ENCODE measurements around the gene KLHL26. TPM values are rescaled to one million over a fixed set of nuclear protein-coding genes. Genes with fewer than 3 reads are reported as not detected.

KLHL26 gene
- total and polyA plus RNA-seq, 7 experiments from 2014 or later = 3.7 to 16.3 (median 10.5) TPM

- Histone ChIP-seq H3K9me3 (ENCODE audit: control insufficient read depth in 2 of 3, low read length in 3 of 3) (no peaks in the 10 kb centered on the region), H3K36me3 (ENCODE audit: control insufficient read depth in 2 of 3, insufficient read depth in 3 of 3, low read length in 3 of 3) (no peaks in the 10 kb centered on the region), H3K4me1 (ENCODE audit: control insufficient read depth in 2 of 2, insufficient read depth in 2 of 2, low read length in 2 of 2) (no peaks in the 10 kb centered on the region), H3K27ac (ENCODE audit: low read depth, low read length) (no peak overlapping the region), H3K4me3 (ENCODE audit: low read length) (no peak overlapping the region), H3K27me3 (ENCODE audit: control insufficient read depth in 2 of 2, insufficient read depth in 2 of 2, low read length in 2 of 2) (peaks cover 0 to 7% of the 10 kb centered on the region in 2 donors)
- intact Hi-C loops (cut with micrococcal nuclease) = no loop called here
- H3K4me1 Mint-ChIP-seq = no peaks in the 10 kb centered on the region
- H3K36me3 Mint-ChIP-seq = no peaks in the 10 kb centered on the region
- ATAC-seq = no peak
- CTCF ChIA-PET = no interaction called here
- no peak overlapping the region for H3K27ac Mint-ChIP-seq
- POLR2A ChIA-PET = no interaction called here
- DNase-seq = no peak
- peaks cover under 1 to 25% (median 15%) of the 10 kb centered on the region in 5 donors for H3K27me3 Mint-ChIP-seq
- no peak overlapping the region for H3K4me3 Mint-ChIP-seq
- no peaks in the 10 kb centered on the region for H3K9me3 Mint-ChIP-seq
Observed at GRCh38 chr19:18620311-18620710, 16.5 kb upstream of the KLHL26 start.

GRCh38 chr19:18620902-18621301 lies 15.9 kb upstream of the KLHL26 start:
- Histone ChIP-seq H3K27ac (ENCODE audit: low read depth, low read length) (no peak overlapping the region), H3K9me3 (ENCODE audit: control insufficient read depth in 2 of 3, low read length in 3 of 3) (no peaks in the 10 kb centered on the region), H3K4me1 (ENCODE audit: control insufficient read depth in 2 of 2, insufficient read depth in 2 of 2, low read length in 2 of 2) (no peaks in the 10 kb centered on the region), H3K27me3 (ENCODE audit: control insufficient read depth in 2 of 2, insufficient read depth in 2 of 2, low read length in 2 of 2) (peaks cover 0 to 7% of the 10 kb centered on the region in 2 donors), H3K4me3 (ENCODE audit: low read length) (no peak overlapping the region), H3K36me3 (ENCODE audit: control insufficient read depth in 2 of 3, insufficient read depth in 3 of 3, low read length in 3 of 3) (no peaks in the 10 kb centered on the region)
- ATAC-seq (no peak), DNase-seq (no peak)
- H3K4me1 Mint-ChIP-seq = no peaks in the 10 kb centered on the region
- intact Hi-C loops (cut with micrococcal nuclease) = no loop called here
- H3K36me3 Mint-ChIP-seq = no peaks in the 10 kb centered on the region
- ChIA-PET POLR2A (interaction anchor here (1.2 kb wide), 1 partner anchor 9 kb away, joined by 5 read pairs; the partner anchor contains the start of gene TMEM59L), CTCF (no interaction called here)
- no peak overlapping the region for H3K4me3 Mint-ChIP-seq
- peaks cover 0 to 23% (median 10%) of the 10 kb centered on the region in 5 donors for H3K27me3 Mint-ChIP-seq
- peak overlapping the region in 1 of 9 donors; percentile 23 for H3K27ac Mint-ChIP-seq
- no peaks in the 10 kb centered on the region for H3K9me3 Mint-ChIP-seq

DNA sequence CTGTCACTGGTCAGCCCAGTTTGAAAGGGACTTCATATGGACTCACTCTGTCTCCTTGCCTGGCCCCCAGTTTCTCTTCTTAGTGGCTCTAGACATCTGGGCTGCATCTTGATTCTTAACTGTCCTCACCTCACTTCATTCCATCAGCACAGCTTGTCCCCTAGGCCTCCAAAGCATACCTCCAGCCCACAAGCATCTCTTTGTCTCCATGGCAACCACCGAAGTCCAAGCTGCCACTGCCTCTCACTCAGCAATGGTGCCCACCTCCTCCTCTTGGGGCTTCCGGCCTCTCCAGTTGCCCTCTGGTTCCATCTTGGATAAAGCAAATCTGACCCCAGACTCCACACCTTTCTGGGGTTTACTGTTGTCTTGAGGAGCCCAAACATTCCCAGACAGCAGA lies 9.9 kb upstream of the KLHL26 start:
- Histone ChIP-seq H3K27me3 (ENCODE audit: control insufficient read depth in 2 of 2, insufficient read depth in 2 of 2, low read length in 2 of 2) (no peaks in the 10 kb centered on the region), H3K4me3 (ENCODE audit: low read length) (no peak overlapping the region), H3K9me3 (ENCODE audit: control insufficient read depth in 2 of 3, low read length in 3 of 3) (no peaks in the 10 kb centered on the region), H3K36me3 (ENCODE audit: control insufficient read depth in 2 of 3, insufficient read depth in 3 of 3, low read length in 3 of 3) (no peaks in the 10 kb centered on the region), H3K4me1 (ENCODE audit: control insufficient read depth in 2 of 2, insufficient read depth in 2 of 2, low read length in 2 of 2) (no peaks in the 10 kb centered on the region), H3K27ac (ENCODE audit: low read depth, low read length) (no peak overlapping the region)
- intact Hi-C loops (cut with micrococcal nuclease) = no loop called here
- ChIA-PET CTCF (no interaction called here), POLR2A (no interaction called here)
- H3K27ac Mint-ChIP-seq = no peak overlapping the region
- no peaks in the 10 kb centered on the region for H3K4me1 Mint-ChIP-seq
- no peaks in the 10 kb centered on the region for H3K9me3 Mint-ChIP-seq
- no peak for DNase-seq
- no peaks in the 10 kb centered on the region for H3K36me3 Mint-ChIP-seq
- peaks cover 0 to 5% (median 0%) of the 10 kb centered on the region in 5 donors for H3K27me3 Mint-ChIP-seq
- no peak overlapping the region for H3K4me3 Mint-ChIP-seq
- no peak for ATAC-seq

DNA sequence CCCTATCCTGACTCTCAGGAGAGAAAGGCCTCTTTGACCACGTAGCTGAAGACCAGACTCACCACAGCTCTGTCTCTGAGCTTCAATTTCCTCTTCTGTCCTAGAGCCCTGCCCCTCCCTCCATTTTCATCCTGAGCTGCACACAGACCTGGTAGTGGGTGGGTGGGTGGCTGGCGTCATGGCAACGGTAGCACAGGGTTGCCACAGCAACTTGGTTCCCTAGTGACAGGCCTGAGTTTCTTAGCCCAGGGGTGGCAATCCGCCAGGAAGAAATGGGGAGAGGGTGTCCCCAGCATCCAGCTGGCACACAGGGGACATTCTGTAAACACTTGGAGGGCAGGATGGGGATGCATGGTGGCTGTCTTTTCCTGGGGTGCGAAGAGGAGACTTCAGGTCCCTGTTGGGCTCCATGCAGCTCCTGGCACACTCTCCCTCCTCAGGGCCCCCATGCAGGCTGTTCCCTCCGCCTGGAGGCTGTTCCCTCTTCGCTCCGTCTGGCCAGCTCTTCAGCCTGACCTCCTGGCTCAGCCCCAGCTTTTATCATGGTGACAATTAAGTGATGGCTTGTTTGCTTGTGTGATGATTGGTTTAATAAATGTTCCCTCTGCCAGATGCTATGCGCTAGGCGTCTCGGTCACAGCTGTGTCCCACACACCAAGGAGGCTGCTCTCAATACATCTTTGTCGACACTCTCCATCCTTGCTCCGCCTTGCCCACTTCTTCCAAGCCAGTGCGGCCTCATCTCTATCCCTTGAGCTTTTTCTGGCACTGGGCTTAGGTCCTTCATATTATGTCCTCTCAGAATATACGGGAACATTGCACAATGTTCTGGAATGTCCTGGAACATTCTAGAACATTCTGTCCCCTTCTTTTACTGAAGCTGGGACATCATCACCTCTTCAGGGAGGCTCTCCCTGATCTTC lies 7.4 kb upstream of the KLHL26 start:
- Histone ChIP-seq H3K4me1 (ENCODE audit: control insufficient read depth in 2 of 2, insufficient read depth in 2 of 2, low read length in 2 of 2) (no peaks in the 10 kb centered on the region), H3K27ac (ENCODE audit: low read depth, low read length) (no peak overlapping the region), H3K36me3 (ENCODE audit: control insufficient read depth in 2 of 3, insufficient read depth in 3 of 3, low read length in 3 of 3) (no peaks in the 10 kb centered on the region), H3K9me3 (ENCODE audit: control insufficient read depth in 2 of 3, low read length in 3 of 3) (no peaks in the 10 kb centered on the region), H3K4me3 (ENCODE audit: low read length) (no peak overlapping the region), H3K27me3 (ENCODE audit: control insufficient read depth in 2 of 2, insufficient read depth in 2 of 2, low read length in 2 of 2) (no peaks in the 10 kb centered on the region)
- H3K27me3 Mint-ChIP-seq = peaks cover 0 to 9% (median 3%) of the 10 kb centered on the region in 5 donors
- H3K9me3 Mint-ChIP-seq = no peaks in the 10 kb centered on the region
- CTCF ChIA-PET = no interaction called here
- POLR2A ChIA-PET = no interaction called here
- ATAC-seq (no peak), DNase-seq (no peak)
- peaks cover 0 to under 1% (median 0%) of the 10 kb centered on the region in 7 donors for H3K4me1 Mint-ChIP-seq
- H3K4me3 Mint-ChIP-seq = no peak overlapping the region
- intact Hi-C loops (cut with micrococcal nuclease) = no loop called here
- H3K36me3 Mint-ChIP-seq = no peaks in the 10 kb centered on the region
- H3K27ac Mint-ChIP-seq = peak overlapping the region in 1 of 9 donors; percentile 15

- Mint-ChIP-seq H3K27ac (no peak overlapping the region), H3K4me3 (no peak overlapping the region), H3K9me3 (peaks cover 0 to 3% (median 0%) of the 10 kb centered on the region in 11 donors), H3K27me3 (peaks cover 0 to 21% (median 3%) of the 10 kb centered on the region in 5 donors), H3K4me1 (peaks cover 20 to 33% (median 28%) of the 10 kb centered on the region in 7 donors), H3K36me3 (no peaks in the 10 kb centered on the region)
- intact Hi-C loops (cut with micrococcal nuclease) = no loop called here
- peaks cover 0 to 5% (median 0%) of the 10 kb centered on the region in 3 experiments for H3K36me3 ChIP-seq (ENCODE audit: control insufficient read depth in 2 of 3, insufficient read depth in 3 of 3, low read length in 3 of 3)
- H3K27ac ChIP-seq (ENCODE audit: low read depth, low read length) = no peak overlapping the region
- no peak overlapping the region for H3K4me3 ChIP-seq (ENCODE audit: low read length)
- CTCF ChIA-PET = no interaction called here
- DNase-seq (no peak), ATAC-seq (no peak)
- H3K27me3 ChIP-seq (ENCODE audit: control insufficient read depth in 2 of 2, insufficient read depth in 2 of 2, low read length in 2 of 2) = no peaks in the 10 kb centered on the region
- POLR2A ChIA-PET = no interaction called here
- H3K4me1 ChIP-seq (ENCODE audit: control insufficient read depth in 2 of 2, insufficient read depth in 2 of 2, low read length in 2 of 2) = peaks cover 6 to 18% of the 10 kb centered on the region in 2 donors
- no peaks in the 10 kb centered on the region for H3K9me3 ChIP-seq (ENCODE audit: control insufficient read depth in 2 of 3, low read length in 3 of 3)
Observed at GRCh38 chr19:18633321-18633720, 3.5 kb upstream of the KLHL26 start.

- Histone ChIP-seq H3K9me3 (ENCODE audit: control insufficient read depth in 2 of 3, low read length in 3 of 3) (no peaks in the 10 kb centered on the region), H3K27me3 (ENCODE audit: control insufficient read depth in 2 of 2, insufficient read depth in 2 of 2, low read length in 2 of 2) (no peaks in the 10 kb centered on the region), H3K4me3 (ENCODE audit: low read length) (no peak overlapping the region), H3K27ac (ENCODE audit: low read depth, low read length) (no peak overlapping the region), H3K4me1 (ENCODE audit: control insufficient read depth in 2 of 2, insufficient read depth in 2 of 2, low read length in 2 of 2) (peaks cover 6 to 19% of the 10 kb centered on the region in 2 donors), H3K36me3 (ENCODE audit: control insufficient read depth in 2 of 3, insufficient read depth in 3 of 3, low read length in 3 of 3) (peaks cover 0 to 5% (median 0%) of the 10 kb centered on the region in 3 experiments)
- peaks cover 23 to 42% (median 35%) of the 10 kb centered on the region in 7 donors for H3K4me1 Mint-ChIP-seq
- H3K9me3 Mint-ChIP-seq = peaks cover 0 to 3% (median 0%) of the 10 kb centered on the region in 11 donors
- DNase-seq (peak in 4 of 9 donors; percentile 24 to 31 (median 28)), ATAC-seq (no peak)
- peaks cover 0 to 21% (median 3%) of the 10 kb centered on the region in 5 donors for H3K27me3 Mint-ChIP-seq
- no peaks in the 10 kb centered on the region for H3K36me3 Mint-ChIP-seq
- ChIA-PET CTCF (no interaction called here), POLR2A (interaction anchor here (0.9 to 1.3 kb wide), 3 partner anchors 41 to 198 kb away, joined by 3 read pairs; partner anchors contain the start of gene UBA52)
- H3K4me3 Mint-ChIP-seq = peak overlapping the region in 5 of 10 donors; percentile 30 to 89 (median 71)
- intact Hi-C loops (cut with micrococcal nuclease) = loop anchor here (5.0 kb wide), 4 partner anchors 92 to 773 kb away; partner anchors contain the start of genes FKBP8 (in 1 of the 2), GATAD2A (in 1 of the 2) and ISYNA1 (in 1 of the 2)
- peak overlapping the region in 4 of 9 donors; percentile 5 to 70 (median 44) for H3K27ac Mint-ChIP-seq
Observed at GRCh38 chr19:18634612-18635297, 2.1 kb upstream of the KLHL26 start.
